ENCODE measurements around the gene LCE6A. TPM values are rescaled to one million over a fixed set of nuclear protein-coding genes. Genes with fewer than 3 reads are reported as not detected.

LCE6A gene
- total RNA-seq, 1 donor from 2014 or later = not detected

DNA sequence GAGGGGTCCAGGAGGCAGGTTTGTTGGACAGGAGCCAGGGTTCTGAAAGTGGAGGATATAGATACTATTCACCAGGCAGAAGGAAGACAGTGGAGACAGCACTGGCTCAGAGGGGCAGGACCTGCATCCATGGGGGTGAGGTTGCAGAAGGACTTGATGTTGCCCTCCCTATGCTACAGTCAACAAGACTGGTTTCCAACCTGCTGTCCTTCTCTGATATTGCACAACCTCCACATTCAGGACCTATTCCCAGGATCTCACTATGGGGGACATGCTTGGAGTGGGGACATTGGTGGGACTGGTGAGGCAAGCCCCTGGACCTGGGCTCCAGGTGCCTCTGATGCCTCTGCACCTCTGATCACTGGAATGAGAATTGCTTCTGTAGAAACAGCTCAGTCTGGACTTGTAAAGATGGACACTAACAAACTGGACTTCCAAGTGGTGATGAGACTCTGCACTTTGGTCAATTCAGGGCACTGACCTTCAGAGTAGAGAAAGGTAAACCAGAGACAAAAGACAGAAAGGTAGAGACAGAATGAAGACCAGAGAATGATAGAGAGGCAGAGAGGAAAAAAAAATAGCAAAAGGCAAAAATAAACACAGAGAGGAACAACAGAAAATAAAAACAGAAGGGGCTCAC, 37.0 kb downstream of the LCE6A start:
- DNase-seq (no peak), ATAC-seq (ENCODE audit: low read depth) (no peak)
- intact Hi-C loops (cut with micrococcal nuclease) = no loop called here
- Mint-ChIP-seq H3K27ac (no peak overlapping the region), H3K4me1 (no peaks in the 10 kb centered on the region), H3K4me3 (no peak overlapping the region), H3K27me3 (peaks cover 12% of the 10 kb centered on the region), H3K9me3 (no peaks in the 10 kb centered on the region), H3K36me3 (ENCODE audit: low read depth) (no peaks in the 10 kb centered on the region)
- TF ChIP-seq CTCF (IDR thresholded peaks at IDR 0.05) = no peak
- ChIA-PET CTCF (no interaction called here), POLR2A (no interaction called here)

DNA sequence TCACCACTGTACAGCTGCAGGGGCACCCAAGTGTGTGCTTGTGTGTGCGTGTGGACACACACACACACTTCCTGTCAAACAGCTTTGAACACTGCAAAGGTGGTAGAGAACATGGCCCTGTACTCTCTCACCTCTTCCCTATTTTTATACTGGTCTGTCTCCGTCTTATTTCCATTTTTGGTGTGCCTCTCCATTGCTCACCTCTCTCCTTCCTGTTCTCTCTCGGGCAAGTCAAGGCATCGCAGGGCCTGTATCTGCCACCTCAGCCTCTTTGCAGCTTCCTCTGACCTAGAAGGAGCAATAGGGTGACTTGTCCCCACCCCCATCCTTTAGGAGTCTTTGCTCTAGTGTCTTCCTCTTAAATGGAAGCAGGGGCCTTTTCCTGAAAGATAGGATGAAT, 37.7 kb downstream of the LCE6A start:
- Mint-ChIP-seq H3K4me3 (no peak overlapping the region), H3K9me3 (no peaks in the 10 kb centered on the region), H3K36me3 (ENCODE audit: low read depth) (no peaks in the 10 kb centered on the region), H3K27ac (no peak overlapping the region), H3K4me1 (no peaks in the 10 kb centered on the region), H3K27me3 (peaks cover 8% of the 10 kb centered on the region)
- POLR2A ChIA-PET = no interaction called here
- TF ChIP-seq CTCF (IDR thresholded peaks at IDR 0.05) = no peak
- intact Hi-C loops (cut with micrococcal nuclease) = no loop called here
- CTCF ChIA-PET = no interaction called here
- ATAC-seq (ENCODE audit: low read depth) = no peak
- DNase-seq = no peak

DNA sequence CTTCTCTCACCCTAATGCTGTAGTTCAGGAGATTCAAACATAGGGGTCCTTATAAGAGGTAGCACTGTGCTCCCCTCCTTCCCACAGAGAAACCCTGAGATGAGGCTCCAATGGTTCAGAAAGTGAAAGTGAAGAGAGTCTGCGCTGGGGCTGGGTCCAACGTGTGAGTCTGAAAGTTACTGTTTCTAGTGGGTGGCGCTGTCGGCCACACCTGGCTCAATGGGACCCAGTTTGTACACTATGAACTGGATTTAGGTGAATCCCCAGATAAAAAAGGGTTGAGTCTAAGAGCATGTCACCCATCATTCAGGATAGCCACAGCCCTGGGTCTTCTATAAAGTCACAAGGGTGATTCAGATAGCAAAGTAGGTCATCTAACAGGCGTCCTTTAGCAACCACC, 38.3 kb downstream of the LCE6A start:
- POLR2A ChIA-PET = no interaction called here

DNA sequence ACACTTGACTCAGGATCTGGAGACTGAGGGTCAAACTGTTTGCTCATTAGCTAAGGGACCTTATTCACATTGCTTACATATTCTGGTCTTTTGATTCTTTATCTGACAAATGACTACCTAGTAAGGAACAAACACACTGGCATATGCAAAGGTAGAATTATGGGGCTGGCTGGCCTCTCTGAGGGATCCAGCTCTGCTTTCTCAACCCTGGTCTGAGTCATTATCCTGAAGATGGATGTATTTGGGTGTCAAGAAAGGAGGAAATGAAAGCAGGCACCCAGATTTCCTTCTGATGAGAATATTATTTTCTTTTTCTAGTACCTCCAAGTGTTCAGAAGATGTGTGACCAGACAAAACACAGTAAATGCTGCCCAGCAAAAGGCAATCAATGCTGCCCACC, 41.4 kb downstream of the LCE6A start:
- intact Hi-C loops (cut with micrococcal nuclease) = no loop called here
- ATAC-seq (ENCODE audit: low read depth) (no peak), DNase-seq (no peak)
- TF ChIP-seq CTCF (IDR thresholded peaks at IDR 0.05) = no peak
- POLR2A ChIA-PET = no interaction called here
- no peak overlapping the region for H3K27ac Mint-ChIP-seq
- no peaks in the 10 kb centered on the region for H3K4me1 Mint-ChIP-seq
- CTCF ChIA-PET = no interaction called here
- H3K27me3 Mint-ChIP-seq = no peaks in the 10 kb centered on the region
- H3K9me3 Mint-ChIP-seq = no peaks in the 10 kb centered on the region
- no peaks in the 10 kb centered on the region for H3K36me3 Mint-ChIP-seq (ENCODE audit: low read depth)
- no peak overlapping the region for H3K4me3 Mint-ChIP-seq

More for the DNA sequence above, 38.3 kb downstream of the LCE6A start:
- no peaks in the 10 kb centered on the region for H3K36me3 Mint-ChIP-seq (ENCODE audit: low read depth)
- intact Hi-C loops (cut with micrococcal nuclease) = no loop called here
- no peak for TF ChIP-seq CTCF (IDR thresholded peaks at IDR 0.05)
- H3K27me3 Mint-ChIP-seq = peaks cover 4% of the 10 kb centered on the region
- no peaks in the 10 kb centered on the region for H3K9me3 Mint-ChIP-seq
- H3K27ac Mint-ChIP-seq = no peak overlapping the region
- CTCF ChIA-PET = no interaction called here
- no peaks in the 10 kb centered on the region for H3K4me1 Mint-ChIP-seq
- H3K4me3 Mint-ChIP-seq = no peak overlapping the region
- no peak for DNase-seq
- no peak for ATAC-seq (ENCODE audit: low read depth)

GRCh38 chr1:152884506-152884905, 41.9 kb downstream of the LCE6A start:
- no peaks in the 10 kb centered on the region for H3K36me3 Mint-ChIP-seq (ENCODE audit: low read depth)

More at GRCh38 chr1:152884506-152884905, 41.9 kb downstream of the LCE6A start:
- no peak for ATAC-seq (ENCODE audit: low read depth)
- intact Hi-C loops (cut with micrococcal nuclease) = no loop called here
- no peak overlapping the region for H3K4me3 Mint-ChIP-seq
- TF ChIP-seq CTCF (IDR thresholded peaks at IDR 0.05) = no peak
- no peak overlapping the region for H3K27ac Mint-ChIP-seq
- CTCF ChIA-PET = no interaction called here
- no peaks in the 10 kb centered on the region for H3K27me3 Mint-ChIP-seq
- H3K4me1 Mint-ChIP-seq = no peaks in the 10 kb centered on the region
- no peak for DNase-seq
- POLR2A ChIA-PET = no interaction called here
- H3K9me3 Mint-ChIP-seq = no peaks in the 10 kb centered on the region
